Naive thymus-derived CD8-positive, alpha-beta T cell (primary cell): ENCODE measurements around the gene SYNC. TPM values are rescaled to one million over a fixed set of nuclear protein-coding genes. Genes with fewer than 3 reads are reported as not detected.
"Not testable (repeated sequence)": the region's sequence is repeated elsewhere in the genome, so short reads cannot be mapped to it uniquely, and the experiment has no call there.

Experiments
- ATAC-seq, 2 donors: fragments of 150-1000 bp; cut with Tn5 transposase in 1 of 2; sonication (Bioruptor Pico), chemical (Tn5 transposase) in 1 of 2; 1 replicate in 1 of 2; 2 replicates in 1 of 2; pipeline ENCODE4 v1.10.0; 2021; ENCODE audit warnings: mild to moderate bottlenecking in 2 of 2, moderate library complexity in 2 of 2
- POLR2A ChIA-PET: fragments of 350-600 bp; sonication (Branson Sonifier 250); formaldehyde crosslinking; loops from one replicate; lab custom pipeline; 2021; ENCODE audit warnings: antibody characterized with exemption; lab: Charles Lee
- DNase-seq, 10 donors: peaks; one replicate each; pipeline versions ENCODE4 v3.0.0 to v3.0.0-alpha.2; 2020 to 2022
- H3K27ac Mint-ChIP-seq, 10 donors: one replicate each; pipeline ENCODE4 v1.8.0; 2020 to 2022; ENCODE audit warnings: mild to moderate bottlenecking in 10 of 10, mixed read lengths in 10 of 10, moderate library complexity in 4 of 10, inconsistent platforms in 1 of 10
- H3K27me3 Mint-ChIP-seq, 5 donors: one replicate each; pipeline ENCODE4 v1.8.0; 2021 to 2022; ENCODE audit warnings: mixed read lengths in 5 of 5
- H3K36me3 Mint-ChIP-seq, 3 donors: one replicate each; pipeline ENCODE4 v1.8.0; 2020 to 2022; ENCODE audit warnings: mixed read lengths in 3 of 3, mild to moderate bottlenecking in 2 of 3, inconsistent platforms in 1 of 3
- H3K4me1 Mint-ChIP-seq, 4 donors: one replicate each; pipeline ENCODE4 v1.8.0; 2021 to 2022; ENCODE audit warnings: mixed read lengths in 4 of 4
- H3K4me3 Mint-ChIP-seq, 10 donors: one replicate each; pipeline ENCODE4 v1.8.0; 2020 to 2022; ENCODE audit warnings: mild to moderate bottlenecking in 10 of 10, mixed read lengths in 10 of 10, moderate library complexity in 6 of 10, inconsistent platforms in 1 of 10
- H3K9me3 Mint-ChIP-seq, 9 donors: one replicate each; pipeline ENCODE4 v1.8.0; 2020 to 2022; ENCODE audit warnings: mixed read lengths in 9 of 9, mild to moderate bottlenecking in 3 of 9, inconsistent platforms in 1 of 9, moderate library complexity in 1 of 9
- polyA plus RNA-seq, 3 donors: library from polyadenylated mRNA; unstranded; fragments of 300-500 nt; fragmentation: Illumina TruSeq; gene quantifications; one replicate each; pipeline ENCODE4 v1.2.3, GENCODE V29; 2021
- total RNA-seq, 8 experiments: library from RNA in 2 of 8; stranded (reverse) in 2 of 8; gene quantifications; one replicate each; pipeline ENCODE4 v1.2.3 and lab custom pipeline; 2021 to 2026

Gene SYNC
- total and polyA plus RNA-seq, 5 experiments from 2014 or later, result not detected

GRCh38 chr1:32679993-32680392 is 22.6 kb downstream of the SYNC start:
- DNase-seq, H3K27ac Mint-ChIP-seq, ATAC-seq, POLR2A ChIA-PET, H3K27me3 Mint-ChIP-seq, H3K4me1 Mint-ChIP-seq, H3K9me3 Mint-ChIP-seq, H3K4me3 Mint-ChIP-seq: not testable (repeated sequence)
- peaks cover 0 to 93% (median 12%) of the 10 kb centered on the region in 3 donors for H3K36me3 Mint-ChIP-seq

GRCh38 chr1:32676945-32677344 is 25.6 kb downstream of the SYNC start:
- H3K4me1 Mint-ChIP-seq, result peaks cover 0 to 2% (median 0%) of the 10 kb centered on the region in 4 donors
- ATAC-seq, result no peak
- no peak overlapping the region for H3K27ac Mint-ChIP-seq
- DNase-seq, result no peak
- no peaks in the 10 kb centered on the region for H3K9me3 Mint-ChIP-seq
- POLR2A ChIA-PET, result no interaction called here
- H3K4me3 Mint-ChIP-seq, result no peak overlapping the region
- H3K36me3 Mint-ChIP-seq, result peaks cover 0 to 93% (median 18%) of the 10 kb centered on the region in 3 donors
- H3K27me3 Mint-ChIP-seq, result no peaks in the 10 kb centered on the region

GRCh38 chr1:32668716-32669115 is 33.9 kb downstream of the SYNC start:
- H3K27me3 Mint-ChIP-seq, ATAC-seq, H3K27ac Mint-ChIP-seq, H3K4me3 Mint-ChIP-seq, DNase-seq, H3K9me3 Mint-ChIP-seq, POLR2A ChIA-PET: not testable (repeated sequence)
- Mint-ChIP-seq H3K36me3 (peaks cover 0 to 88% (median 30%) of the 10 kb centered on the region in 3 donors), H3K4me1 (peaks cover 4 to 13% (median 6%) of the 10 kb centered on the region in 4 donors)

GRCh38 chr1:32666901-32667566 is 35.5 kb downstream of the SYNC start:
- Mint-ChIP-seq H3K27ac (no peak overlapping the region), H3K9me3 (no peaks in the 10 kb centered on the region), H3K36me3 (peaks cover 0 to 83% (median 24%) of the 10 kb centered on the region in 3 donors), H3K27me3 (no peaks in the 10 kb centered on the region), H3K4me3 (peak overlapping the region in 1 of 10 donors; percentile 24), H3K4me1 (peaks cover 4 to 13% (median 6%) of the 10 kb centered on the region in 4 donors)
- DNase-seq (no peak), ATAC-seq (no peak)
- POLR2A ChIA-PET, result interaction anchor here (1.8 kb wide), 1 partner anchor 16 kb away, joined by 5 read pairs; the partner anchor contains the start of gene RBBP4

- Mint-ChIP-seq H3K27ac (no peak overlapping the region), H3K4me1 (peaks cover 5 to 18% (median 9%) of the 10 kb centered on the region in 4 donors), H3K9me3 (no peaks in the 10 kb centered on the region), H3K36me3 (peaks cover 0 to 83% (median 20%) of the 10 kb centered on the region in 3 donors), H3K27me3 (no peaks in the 10 kb centered on the region), H3K4me3 (no peak overlapping the region)
- POLR2A ChIA-PET, result interaction anchor here (1.8 kb wide), 1 partner anchor 15 kb away, joined by 5 read pairs; the partner anchor contains the start of gene RBBP4
- no peak for DNase-seq
- ATAC-seq, result no peak
Observed at GRCh38 chr1:32665915-32666314, 36.7 kb downstream of the SYNC start.

- Mint-ChIP-seq H3K27me3 (no peaks in the 10 kb centered on the region), H3K36me3 (peaks cover 20 to 88% (median 31%) of the 10 kb centered on the region in 3 donors), H3K9me3 (no peaks in the 10 kb centered on the region), H3K27ac (no peak overlapping the region), H3K4me3 (no peak overlapping the region), H3K4me1 (peaks cover 21 to 49% (median 39%) of the 10 kb centered on the region in 4 donors)
- DNase-seq (no peak), ATAC-seq (no peak)
- POLR2A ChIA-PET, result interaction anchor here (1.9 kb wide), 1 partner anchor 9 kb away, joined by 4 read pairs; the partner anchor contains the start of gene RBBP4
Observed at GRCh38 chr1:32659581-32659980, 43.0 kb downstream of the SYNC start.

GRCh38 chr1:32652244-32652962 is 50.2 kb downstream of the SYNC start:
- ATAC-seq (no peak), DNase-seq (no peak)
- Mint-ChIP-seq H3K4me1 (peaks cover 23 to 76% (median 70%) of the 10 kb centered on the region in 4 donors), H3K36me3 (peaks cover 8 to 57% (median 11%) of the 10 kb centered on the region in 3 donors), H3K4me3 (peak overlapping the region; percentile 81 to 99 (median 96)), H3K27ac (peak overlapping the region; percentile 90 to 100 (median 99)), H3K9me3 (no peaks in the 10 kb centered on the region), H3K27me3 (no peaks in the 10 kb centered on the region)
- POLR2A ChIA-PET, result interaction anchor here (1.1 kb wide), 1 partner anchor 20 kb away, joined by 3 read pairs; no protein-coding TSS in a partner anchor

GRCh38 chr1:32651461-32652073 is 51.0 kb downstream of the SYNC start:
- H3K36me3 Mint-ChIP-seq, result peaks cover 4 to 51% (median 5%) of the 10 kb centered on the region in 3 donors
- no peaks in the 10 kb centered on the region for H3K27me3 Mint-ChIP-seq
- ATAC-seq (peak in 1 of 2 donors; percentile 2), DNase-seq (peak in 1 of 10 donors; percentile 66)
- peak overlapping the region; percentile 90 to 100 (median 99) for H3K27ac Mint-ChIP-seq
- peak overlapping the region; percentile 81 to 99 (median 96) for H3K4me3 Mint-ChIP-seq
- peaks cover 21 to 74% (median 64%) of the 10 kb centered on the region in 4 donors for H3K4me1 Mint-ChIP-seq
- no peaks in the 10 kb centered on the region for H3K9me3 Mint-ChIP-seq
- POLR2A ChIA-PET, result interaction anchor here (0.9 to 1.7 kb wide), 14 partner anchors 11 to 1007 kb away, joined by 3 to 11 read pairs (median 5); partner anchors contain the start of genes AZIN2, KHDRBS1, KPNA6 and LCK

- Mint-ChIP-seq H3K36me3 (peaks cover 3 to 47% (median 5%) of the 10 kb centered on the region in 3 donors), H3K9me3 (no peaks in the 10 kb centered on the region), H3K4me1 (peaks cover 21 to 71% (median 63%) of the 10 kb centered on the region in 4 donors), H3K27me3 (no peaks in the 10 kb centered on the region), H3K27ac (peak within 1 kb of the TSS; percentile 97 to 100 (median 100)), H3K4me3 (peak within 1 kb of the TSS; percentile 81 to 99 (median 96))
- ATAC-seq (peak; percentile 83 to 85), DNase-seq (peak; percentile 97 to 99 (median 98))
- POLR2A ChIA-PET, result interaction anchor here (0.6 to 1.7 kb wide), 20 partner anchors 9 to 1006 kb away, joined by 3 to 11 read pairs (median 4); partner anchors contain the start of genes AZIN2, BSDC1, KHDRBS1 and KPNA6
Observed at GRCh38 chr1:32650752-32651460, 51.7 kb downstream of the SYNC start, which contains the start of gene RBBP4. Gene RBBP4, plus strand, starts transcription at chr1:32651208. Its CDS starts 99 bp downstream, at chr1:32651307.

GRCh38 chr1:32650248-32650751 is 52.3 kb downstream of the SYNC start, which contains the start of gene ZBTB8OS:
Gene ZBTB8OS, minus strand, starts transcription at chr1:32650550. Its CDS starts 21 bp downstream, at chr1:32650529.
- ATAC-seq (peak; percentile 70 to 76), DNase-seq (peak; percentile 69 to 95 (median 88))
- H3K27me3 Mint-ChIP-seq, result no peaks in the 10 kb centered on the region
- peak within 1 kb of the TSS; percentile 97 to 100 (median 100) for H3K27ac Mint-ChIP-seq
- H3K4me1 Mint-ChIP-seq, result peaks cover 15 to 71% (median 60%) of the 10 kb centered on the region in 4 donors
- no peaks in the 10 kb centered on the region for H3K9me3 Mint-ChIP-seq
- peaks cover 1 to 45% (median 6%) of the 10 kb centered on the region in 3 donors for H3K36me3 Mint-ChIP-seq
- POLR2A ChIA-PET, result interaction anchor here (0.6 to 1.7 kb wide), 16 partner anchors 9 to 1005 kb away, joined by 3 to 11 read pairs (median 4); partner anchors contain the start of genes KHDRBS1, KPNA6, LCK and PEF1
- H3K4me3 Mint-ChIP-seq, result peak within 1 kb of the TSS; percentile 81 to 99 (median 96)
